ENCODE data around the gene SMAD2.

Gene SMAD2

DNA sequence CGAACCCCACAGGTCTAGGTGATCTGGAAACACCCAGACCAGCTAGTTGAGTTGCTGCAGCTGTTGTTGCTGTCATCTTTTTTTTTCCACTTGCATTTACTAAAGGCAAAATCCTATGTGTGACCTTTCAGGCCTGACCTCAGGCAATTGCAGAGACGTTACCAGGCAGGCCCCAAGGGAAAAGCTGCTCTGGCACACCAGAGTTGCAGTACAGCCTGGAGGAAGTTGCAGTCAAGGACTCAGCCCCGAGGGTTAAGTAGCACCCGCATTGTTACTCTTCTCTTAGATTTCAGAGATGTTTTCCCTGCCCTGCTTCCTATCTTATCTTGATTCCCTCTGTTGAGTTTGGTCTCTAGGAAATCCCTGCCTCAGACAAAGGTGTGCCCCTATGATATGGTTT lies 45.2 kb upstream of the SMAD2 start:
- H3K4ac ChIP-seq (ENCODE audit: low read length): no peak overlapping the region
- H3K27me3 ChIP-seq (ENCODE audit: control insufficient read depth in 3 of 3, insufficient read depth in 3 of 3, low read depth in 1 of 3, low read length in 3 of 3): peaks cover 0 to 18% (median 0%) of the 10 kb centered on the region in 3 experiments
- H2BK12ac ChIP-seq (ENCODE audit: low read length): no peak overlapping the region
- no peak overlapping the region for H4K8ac ChIP-seq (ENCODE audit: low read depth, low read length)
- no peak overlapping the region for H3K23ac ChIP-seq (ENCODE audit: low read depth, low read length, poor library complexity)
- H2BK120ac ChIP-seq (ENCODE audit: low read depth, low read length): no peak overlapping the region
- H2AFZ ChIP-seq (ENCODE audit: low read length): no peak overlapping the region
- no peak for DNase-seq (ENCODE audit: low spot score)
- peaks cover 0 to 23% of the 10 kb centered on the region in 2 donors for H3K4me1 ChIP-seq (ENCODE audit: control insufficient read depth in 2 of 2, insufficient read depth in 1 of 2, low read depth in 1 of 2, low read length in 2 of 2)
- no peak overlapping the region for H3K4me2 ChIP-seq (ENCODE audit: insufficient read depth, low read length, poor library complexity, severe bottlenecking)
- no peak overlapping the region for H4K91ac ChIP-seq (ENCODE audit: low read depth, low read length, poor library complexity)
- no peak overlapping the region for H3K9ac ChIP-seq (ENCODE audit: low read depth, low read length, poor library complexity)
- H3K79me1 ChIP-seq (ENCODE audit: low read depth, low read length): no peaks in the 10 kb centered on the region
- H3K36me3 ChIP-seq (replicated peaks in 1 of 2; ENCODE audit: control insufficient read depth in 2 of 2, insufficient read depth in 2 of 2, low read length in 2 of 2): no peaks in the 10 kb centered on the region
- no CpG with 5 or more reads among the region's 4 CpGs for WGBS, 2 donors (ENCODE audit: extremely low coverage in 2 of 2, insufficient read length in 2 of 2, insufficient replicate concordance in 1 of 2)
- H3K4me3 ChIP-seq (ENCODE audit: low read length in 2 of 2): no peak overlapping the region
- no peaks in the 10 kb centered on the region for H3K9me3 ChIP-seq (replicated peaks in 1 of 2; ENCODE audit: control insufficient read depth in 2 of 2, insufficient read depth in 1 of 2, low read depth in 1 of 2, low read length in 2 of 2)
- H3K27ac ChIP-seq (replicated peaks; ENCODE audit: low read length): no peak overlapping the region
- H2AK5ac ChIP-seq (ENCODE audit: low read depth, low read length): no peak overlapping the region
- no peak overlapping the region for H3K18ac ChIP-seq (ENCODE audit: low read length)
- no peak overlapping the region for H2BK5ac ChIP-seq (ENCODE audit: low read length)
- H2BK15ac ChIP-seq (ENCODE audit: low read length): no peak overlapping the region
- no peak overlapping the region for H3K14ac ChIP-seq (ENCODE audit: low read length)

DNA sequence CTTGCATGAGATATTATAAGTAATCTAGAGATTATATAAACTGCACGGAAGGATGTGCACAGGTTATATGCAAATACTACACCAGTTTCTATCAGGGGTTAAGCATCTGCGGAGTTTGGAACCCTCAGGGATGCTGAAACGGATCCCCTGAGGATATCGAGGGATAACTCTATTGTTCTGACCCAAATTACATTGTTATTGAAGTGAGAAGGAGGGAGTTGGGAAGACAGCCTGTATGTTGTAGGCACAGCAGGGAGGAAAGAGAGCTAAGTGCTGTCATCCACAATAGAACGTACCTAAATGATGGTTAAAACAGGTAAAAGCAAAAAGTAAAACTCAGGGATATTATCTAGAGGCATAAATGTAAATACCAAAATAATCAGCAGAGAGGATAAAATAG lies 44.6 kb upstream of the SMAD2 start:
- no peak overlapping the region for H2AK5ac ChIP-seq (ENCODE audit: low read depth, low read length)
- no peaks in the 10 kb centered on the region for H3K79me1 ChIP-seq (ENCODE audit: low read depth, low read length)
- H2BK12ac ChIP-seq (ENCODE audit: low read length): no peak overlapping the region
- no peak overlapping the region for H3K14ac ChIP-seq (ENCODE audit: low read length)
- no peak overlapping the region for H3K27ac ChIP-seq (replicated peaks; ENCODE audit: low read length)
- WGBS, 2 donors (ENCODE audit: extremely low coverage in 2 of 2, insufficient read length in 2 of 2, insufficient replicate concordance in 1 of 2): no CpG with 5 or more reads among the region's 5 CpGs
- H3K4me3 ChIP-seq (ENCODE audit: low read length in 2 of 2): no peak overlapping the region
- no peak overlapping the region for H3K18ac ChIP-seq (ENCODE audit: low read length)
- H3K4ac ChIP-seq (ENCODE audit: low read length): no peak overlapping the region
- H3K4me2 ChIP-seq (ENCODE audit: insufficient read depth, low read length, poor library complexity, severe bottlenecking): no peak overlapping the region
- H2AFZ ChIP-seq (ENCODE audit: low read length): no peak overlapping the region
- peaks cover 0 to 23% of the 10 kb centered on the region in 2 donors for H3K4me1 ChIP-seq (ENCODE audit: control insufficient read depth in 2 of 2, insufficient read depth in 1 of 2, low read depth in 1 of 2, low read length in 2 of 2)
- H2BK15ac ChIP-seq (ENCODE audit: low read length): no peak overlapping the region
- H3K9me3 ChIP-seq (replicated peaks in 1 of 2; ENCODE audit: control insufficient read depth in 2 of 2, insufficient read depth in 1 of 2, low read depth in 1 of 2, low read length in 2 of 2): no peaks in the 10 kb centered on the region
- H3K23ac ChIP-seq (ENCODE audit: low read depth, low read length, poor library complexity): no peak overlapping the region
- no peaks in the 10 kb centered on the region for H3K36me3 ChIP-seq (replicated peaks in 1 of 2; ENCODE audit: control insufficient read depth in 2 of 2, insufficient read depth in 2 of 2, low read length in 2 of 2)
- H2BK120ac ChIP-seq (ENCODE audit: low read depth, low read length): no peak overlapping the region
- no peak overlapping the region for H4K8ac ChIP-seq (ENCODE audit: low read depth, low read length)
- no peak for DNase-seq (ENCODE audit: low spot score)
- H3K27me3 ChIP-seq (ENCODE audit: control insufficient read depth in 3 of 3, insufficient read depth in 3 of 3, low read depth in 1 of 3, low read length in 3 of 3): peaks cover 0 to 17% (median 0%) of the 10 kb centered on the region in 3 experiments
- H4K91ac ChIP-seq (ENCODE audit: low read depth, low read length, poor library complexity): no peak overlapping the region
- no peak overlapping the region for H2BK5ac ChIP-seq (ENCODE audit: low read length)
- no peak overlapping the region for H3K9ac ChIP-seq (ENCODE audit: low read depth, low read length, poor library complexity)

DNA sequence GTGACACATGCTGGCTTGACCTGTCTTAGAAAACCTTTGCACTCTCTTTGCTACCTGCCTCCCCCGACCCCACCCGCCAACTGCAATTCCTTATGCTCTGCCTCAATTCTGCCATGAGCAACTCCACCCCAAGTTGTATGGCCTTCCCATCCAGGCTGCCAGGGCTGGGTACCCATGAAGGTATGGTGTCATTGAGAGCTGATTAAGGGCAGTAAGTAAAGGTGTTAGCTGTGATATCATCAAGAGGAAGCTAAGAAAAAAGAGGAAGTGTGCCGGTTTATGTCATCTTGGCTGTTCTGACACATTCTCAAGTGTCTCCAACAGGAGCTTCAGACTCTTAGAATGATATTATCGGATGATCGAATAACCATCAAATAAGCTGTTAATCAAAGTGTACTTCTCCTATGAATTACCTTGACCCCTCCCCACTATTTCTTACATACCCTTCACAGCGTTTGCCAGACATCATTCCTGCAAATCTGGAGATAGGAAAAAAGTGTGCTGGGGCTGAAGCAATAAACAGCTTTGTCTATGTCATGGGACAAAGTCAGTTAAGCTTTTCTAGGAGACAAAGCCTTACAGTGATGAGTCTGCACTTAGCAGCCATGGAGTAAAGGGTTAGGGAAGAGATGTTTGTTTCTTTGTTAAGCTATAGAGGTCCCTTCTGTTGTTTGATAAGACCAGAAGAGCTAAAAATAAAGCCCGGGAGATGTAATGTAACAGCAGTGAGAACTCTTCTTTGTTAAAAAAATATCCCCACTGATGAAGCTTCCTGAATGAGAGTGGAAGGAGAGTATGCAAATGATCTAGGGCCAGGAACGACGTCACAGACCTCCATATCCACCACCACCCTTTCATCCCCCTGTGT lies 40.4 kb upstream of the SMAD2 start:
- H3K27me3 ChIP-seq (ENCODE audit: control insufficient read depth in 3 of 3, insufficient read depth in 3 of 3, low read depth in 1 of 3, low read length in 3 of 3): peaks cover 0 to 8% (median 0%) of the 10 kb centered on the region in 3 experiments
- WGBS, 2 donors (ENCODE audit: extremely low coverage in 2 of 2, insufficient read length in 2 of 2, insufficient replicate concordance in 1 of 2): no CpG with 5 or more reads among the region's 9 CpGs
- H4K91ac ChIP-seq (ENCODE audit: low read depth, low read length, poor library complexity): no peak overlapping the region
- no peak overlapping the region for H3K18ac ChIP-seq (ENCODE audit: low read length)
- no peak for DNase-seq (ENCODE audit: low spot score)
- no peak overlapping the region for H4K8ac ChIP-seq (ENCODE audit: low read depth, low read length)
- no peak overlapping the region for H3K4me2 ChIP-seq (ENCODE audit: insufficient read depth, low read length, poor library complexity, severe bottlenecking)
- H3K4me1 ChIP-seq (ENCODE audit: control insufficient read depth in 2 of 2, insufficient read depth in 1 of 2, low read depth in 1 of 2, low read length in 2 of 2): peaks cover 5 to 18% of the 10 kb centered on the region in 2 donors
- no peak overlapping the region for H2BK5ac ChIP-seq (ENCODE audit: low read length)
- H2BK120ac ChIP-seq (ENCODE audit: low read depth, low read length): no peak overlapping the region
- H3K36me3 ChIP-seq (replicated peaks in 1 of 2; ENCODE audit: control insufficient read depth in 2 of 2, insufficient read depth in 2 of 2, low read length in 2 of 2): peaks cover 0 to 2% of the 10 kb centered on the region in 2 donors
- no peak overlapping the region for H2AFZ ChIP-seq (ENCODE audit: low read length)
- H3K9ac ChIP-seq (ENCODE audit: low read depth, low read length, poor library complexity): no peak overlapping the region
- peak overlapping the region; percentile 43 for H2AK5ac ChIP-seq (ENCODE audit: low read depth, low read length)
- H3K14ac ChIP-seq (ENCODE audit: low read length): no peak overlapping the region
- no peak overlapping the region for H3K27ac ChIP-seq (replicated peaks; ENCODE audit: low read length)
- H3K4ac ChIP-seq (ENCODE audit: low read length): no peak overlapping the region
- no peak overlapping the region for H3K4me3 ChIP-seq (ENCODE audit: low read length in 2 of 2)
- no peak overlapping the region for H2BK12ac ChIP-seq (ENCODE audit: low read length)
- H3K79me1 ChIP-seq (ENCODE audit: low read depth, low read length): no peaks in the 10 kb centered on the region
- H3K9me3 ChIP-seq (replicated peaks in 1 of 2; ENCODE audit: control insufficient read depth in 2 of 2, insufficient read depth in 1 of 2, low read depth in 1 of 2, low read length in 2 of 2): peaks cover 3 to 7% of the 10 kb centered on the region in 2 donors
- no peak overlapping the region for H3K23ac ChIP-seq (ENCODE audit: low read depth, low read length, poor library complexity)
- no peak overlapping the region for H2BK15ac ChIP-seq (ENCODE audit: low read length)

DNA sequence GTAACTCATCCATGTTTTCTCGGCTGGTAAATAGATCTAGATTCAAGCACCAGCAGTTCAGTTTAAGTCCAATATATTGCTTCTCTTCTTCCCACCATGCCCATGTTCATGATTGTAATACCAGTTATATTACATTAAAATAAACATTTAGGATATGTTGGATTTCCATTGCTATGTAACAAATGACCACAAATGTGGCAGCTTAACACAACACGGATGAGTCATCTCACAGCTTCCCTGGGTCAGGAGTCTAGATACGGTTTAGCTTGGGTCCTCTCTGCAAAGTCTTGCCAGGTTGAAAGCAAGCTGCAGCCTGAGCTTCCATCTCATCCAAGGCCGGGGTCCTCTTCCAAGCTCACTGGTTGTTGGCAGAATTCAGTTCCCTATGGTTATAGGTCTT lies 39.4 kb upstream of the SMAD2 start:
- H3K18ac ChIP-seq (ENCODE audit: low read length): peak overlapping the region; percentile 4
- H3K27ac ChIP-seq (replicated peaks; ENCODE audit: low read length): peak overlapping the region; percentile 95
- no peak overlapping the region for H2BK120ac ChIP-seq (ENCODE audit: low read depth, low read length)
- H2AFZ ChIP-seq (ENCODE audit: low read length): no peak overlapping the region
- H4K8ac ChIP-seq (ENCODE audit: low read depth, low read length): no peak overlapping the region
- no CpG with 5 or more reads among the region's 4 CpGs for WGBS, 2 donors (ENCODE audit: extremely low coverage in 2 of 2, insufficient read length in 2 of 2, insufficient replicate concordance in 1 of 2)
- H3K4ac ChIP-seq (ENCODE audit: low read length): no peak overlapping the region
- no peaks in the 10 kb centered on the region for H3K79me1 ChIP-seq (ENCODE audit: low read depth, low read length)
- H3K9me3 ChIP-seq (replicated peaks in 1 of 2; ENCODE audit: control insufficient read depth in 2 of 2, insufficient read depth in 1 of 2, low read depth in 1 of 2, low read length in 2 of 2): peaks cover 3 to 7% of the 10 kb centered on the region in 2 donors
- H3K4me3 ChIP-seq (ENCODE audit: low read length in 2 of 2): no peak overlapping the region
- peak overlapping the region; percentile 22 for H2BK15ac ChIP-seq (ENCODE audit: low read length)
- H3K23ac ChIP-seq (ENCODE audit: low read depth, low read length, poor library complexity): no peak overlapping the region
- H3K4me1 ChIP-seq (ENCODE audit: control insufficient read depth in 2 of 2, insufficient read depth in 1 of 2, low read depth in 1 of 2, low read length in 2 of 2): peaks cover 5 to 13% of the 10 kb centered on the region in 2 donors
- no peak overlapping the region for H2BK12ac ChIP-seq (ENCODE audit: low read length)
- no peak overlapping the region for H2AK5ac ChIP-seq (ENCODE audit: low read depth, low read length)
- H2BK5ac ChIP-seq (ENCODE audit: low read length): no peak overlapping the region
- DNase-seq (ENCODE audit: low spot score): no peak
- H3K9ac ChIP-seq (ENCODE audit: low read depth, low read length, poor library complexity): no peak overlapping the region
- H4K91ac ChIP-seq (ENCODE audit: low read depth, low read length, poor library complexity): no peak overlapping the region
- H3K27me3 ChIP-seq (ENCODE audit: control insufficient read depth in 3 of 3, insufficient read depth in 3 of 3, low read depth in 1 of 3, low read length in 3 of 3): peaks cover 0 to 5% (median 0%) of the 10 kb centered on the region in 3 experiments
- peaks cover 0 to 2% of the 10 kb centered on the region in 2 donors for H3K36me3 ChIP-seq (replicated peaks in 1 of 2; ENCODE audit: control insufficient read depth in 2 of 2, insufficient read depth in 2 of 2, low read length in 2 of 2)
- no peak overlapping the region for H3K4me2 ChIP-seq (ENCODE audit: insufficient read depth, low read length, poor library complexity, severe bottlenecking)
- H3K14ac ChIP-seq (ENCODE audit: low read length): no peak overlapping the region
